Erythroblast (primary cell): ENCODE results near the gene MMRN1.

Experiments
- GATA1 ChIP-seq: IDR thresholded peaks from 2 replicates; pipeline ENCODE4 v1.6.1; 2011; ENCODE audit warnings: low read depth, mild to moderate bottlenecking, control low read depth, low read length, moderate library complexity
- POLR2A ChIP-seq: IDR thresholded peaks from 2 replicates; pipeline ENCODE4 v1.6.1; 2011; ENCODE audit warnings: mild to moderate bottlenecking, low read length

DNA sequence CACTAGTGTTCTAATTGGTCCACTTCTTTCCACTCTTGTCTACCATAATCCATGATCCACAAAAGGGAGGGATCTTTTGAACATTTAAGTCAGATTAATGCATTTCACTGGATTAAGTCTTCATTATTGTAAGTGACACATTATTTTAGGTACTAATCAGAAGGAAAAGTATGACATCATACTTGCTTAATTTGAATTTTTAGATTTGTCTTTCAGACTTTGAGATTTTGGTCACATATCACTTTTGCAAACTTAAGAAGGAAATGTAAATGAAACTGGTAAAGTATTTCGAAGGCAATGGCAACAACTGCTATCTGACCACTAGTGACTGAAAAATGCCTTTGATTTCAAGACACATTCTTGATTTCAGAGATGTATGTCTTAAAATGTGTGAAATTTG, 5.2 kb downstream of the MMRN1 start:
- TF ChIP-seq POLR2A (no peak), GATA1 (no peak)
